GM18519 (cell line): ENCODE data around the gene SLC22A12.

Source experiments
- ATAC-seq: cut with Tn5 transposase; IDR thresholded peaks from one replicate; pipeline ENCODE4 v1.9.1; 2021; ENCODE audit warnings: mild to moderate bottlenecking, moderate library complexity; ENCODE audit not compliant: unreplicated experiment, low FRiP score

Gene SLC22A12

DNA sequence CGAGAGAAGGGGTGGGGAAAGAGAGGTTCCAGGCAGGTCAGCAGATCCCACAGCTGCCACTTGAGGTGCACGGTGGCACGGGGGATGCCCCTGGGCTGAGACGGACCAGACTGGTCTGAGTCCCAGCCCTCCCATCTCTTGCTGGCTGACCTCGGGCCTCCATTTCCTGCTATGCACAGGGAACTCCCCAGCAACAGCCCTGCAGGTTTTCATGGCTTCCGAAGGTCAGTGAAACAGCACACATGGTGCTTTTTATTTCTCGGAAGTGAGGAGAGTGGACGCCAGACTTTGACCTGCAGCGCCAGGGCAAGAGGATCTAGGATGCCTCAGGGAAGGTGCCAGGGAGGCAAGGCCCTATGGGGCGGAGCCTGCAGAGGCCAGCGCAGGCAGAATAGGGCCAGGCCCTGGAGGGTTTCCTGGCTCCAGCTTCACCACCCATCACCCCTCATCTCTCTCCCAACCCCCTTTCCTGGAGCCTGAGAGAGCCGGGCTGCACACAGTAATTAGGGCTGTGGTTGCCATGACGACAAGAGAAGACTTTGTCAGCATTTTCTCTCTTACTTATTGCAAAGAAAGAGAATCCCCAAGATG is 29.5 kb downstream of the SLC22A12 start:
- ATAC-seq: no peak

DNA sequence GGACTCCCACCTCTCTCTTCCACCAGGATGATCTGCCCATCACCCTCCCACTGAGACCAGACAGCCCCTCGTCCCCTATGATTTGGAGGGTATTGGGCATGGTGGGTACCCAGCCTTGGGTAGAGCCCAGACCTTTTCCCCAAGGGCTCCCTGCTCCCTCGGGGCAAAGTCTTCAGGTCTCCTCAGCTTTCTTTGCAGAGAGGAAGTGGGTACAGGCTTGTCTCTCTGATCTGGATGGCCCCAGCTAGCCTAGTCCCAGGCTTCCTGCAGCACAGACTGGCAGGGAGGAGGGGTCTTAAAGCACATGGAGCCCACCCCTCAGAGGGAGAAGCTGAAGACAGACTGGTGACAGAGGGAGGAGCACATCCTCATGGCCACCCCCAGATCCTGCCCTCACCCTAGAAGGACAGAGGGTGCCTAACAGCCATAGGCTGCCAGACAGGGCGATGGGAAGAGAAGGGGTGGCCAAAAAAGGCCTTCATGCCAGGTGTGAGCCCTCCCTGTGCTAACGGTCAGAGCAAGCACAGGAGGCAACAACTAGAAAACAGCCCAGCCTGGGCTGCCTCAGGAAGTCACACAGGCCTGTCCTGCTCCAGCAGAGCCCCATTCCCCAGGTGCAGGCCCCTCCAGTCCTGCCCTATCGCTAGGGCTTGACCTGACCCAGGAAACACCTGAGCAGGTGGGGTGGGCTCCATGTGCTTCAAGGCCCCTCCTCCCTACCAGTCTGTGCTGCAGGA is 30.4 kb downstream of the SLC22A12 start:
- ATAC-seq: no peak

DNA sequence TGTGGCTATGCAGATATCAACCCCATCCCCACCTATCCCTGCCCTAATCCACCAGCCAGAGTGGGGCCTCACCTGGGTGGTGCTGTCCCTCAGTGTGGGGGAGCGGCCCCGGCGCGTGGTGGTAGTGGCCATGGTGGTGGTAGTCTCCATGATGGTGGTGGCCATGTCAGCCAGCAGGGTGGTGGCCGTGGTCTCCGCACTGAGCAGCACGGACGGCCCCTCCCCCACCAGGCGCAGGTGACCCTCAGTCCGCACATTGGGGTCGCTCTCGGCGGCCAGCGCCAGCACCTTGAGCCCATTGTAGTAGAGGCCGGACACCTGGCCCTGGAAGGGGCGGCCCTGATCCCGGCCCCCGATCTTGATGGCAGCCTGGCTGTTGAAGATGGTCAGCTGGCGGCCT is 31.7 kb downstream of the SLC22A12 start:
- no peak for ATAC-seq

DNA sequence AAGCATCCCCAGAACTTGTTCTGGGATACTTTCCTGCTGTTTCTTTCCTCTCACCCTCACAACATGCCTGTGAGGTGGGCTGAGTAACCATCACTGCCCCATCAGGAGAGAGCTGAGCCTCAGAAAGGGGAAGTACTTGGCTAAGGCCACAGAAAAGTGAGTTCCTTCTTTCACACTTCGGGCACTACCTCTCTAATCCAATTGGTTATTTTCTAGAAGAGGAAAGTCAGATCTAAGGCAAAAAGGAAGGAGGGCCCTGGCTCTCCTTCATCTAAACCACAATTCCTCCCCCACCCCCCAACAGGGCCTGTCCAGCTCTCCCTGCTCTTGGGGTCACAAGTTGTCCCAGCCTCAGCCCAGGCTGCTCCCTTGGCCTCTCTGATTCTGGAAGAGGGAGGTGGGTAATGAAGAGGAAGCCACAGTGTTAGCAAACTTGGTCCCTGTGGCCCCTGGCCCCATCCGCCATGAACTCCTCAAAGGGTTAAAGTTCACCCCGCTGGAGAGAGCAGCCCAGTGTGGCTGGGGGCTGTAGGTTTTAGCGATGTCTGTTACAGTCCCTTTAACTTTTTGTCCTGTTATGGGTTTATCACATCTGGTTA is 34.0 kb downstream of the SLC22A12 start:
- ATAC-seq: no peak

DNA sequence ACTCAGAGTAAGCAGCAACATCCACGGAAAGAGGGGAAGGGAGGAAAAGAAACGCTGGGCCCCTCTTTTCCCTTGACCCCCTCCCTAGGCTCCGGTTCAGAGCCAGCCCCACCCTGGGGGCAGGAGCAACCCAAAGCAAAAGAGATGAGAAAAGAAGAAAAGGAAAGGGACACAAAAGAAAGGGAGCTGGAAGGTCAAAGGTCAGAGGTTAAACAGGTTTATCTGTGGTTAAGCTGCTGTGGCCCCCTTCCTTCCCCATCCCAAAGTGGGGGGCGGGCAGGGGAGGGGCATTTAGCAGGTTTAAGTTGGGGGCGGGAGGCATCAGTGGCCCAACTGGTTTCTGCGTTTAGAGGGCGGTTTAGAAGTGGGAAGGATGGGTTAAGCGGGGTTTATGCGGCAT is 35.6 kb downstream of the SLC22A12 start:
- no peak for ATAC-seq

DNA sequence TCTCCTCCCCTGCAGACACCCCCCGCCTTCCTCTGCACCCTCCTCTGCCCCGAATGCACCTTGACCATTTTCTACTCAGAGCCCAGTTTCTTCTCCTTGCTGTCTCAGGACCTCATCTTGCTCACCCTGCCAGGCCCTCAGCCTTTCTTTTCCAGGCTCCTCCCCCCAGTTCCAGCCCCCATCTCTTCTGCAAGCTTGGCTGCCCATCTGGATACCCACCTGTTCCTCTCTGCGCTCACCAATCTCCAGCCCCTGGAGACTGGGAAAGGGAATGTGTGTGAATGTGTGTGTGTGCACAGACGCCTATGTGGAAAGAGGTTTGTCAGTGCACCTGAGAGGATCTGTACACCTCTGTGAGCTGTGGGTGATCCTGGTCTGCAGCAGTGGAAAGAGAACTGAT is 36.4 kb downstream of the SLC22A12 start:
- ATAC-seq: no peak

DNA sequence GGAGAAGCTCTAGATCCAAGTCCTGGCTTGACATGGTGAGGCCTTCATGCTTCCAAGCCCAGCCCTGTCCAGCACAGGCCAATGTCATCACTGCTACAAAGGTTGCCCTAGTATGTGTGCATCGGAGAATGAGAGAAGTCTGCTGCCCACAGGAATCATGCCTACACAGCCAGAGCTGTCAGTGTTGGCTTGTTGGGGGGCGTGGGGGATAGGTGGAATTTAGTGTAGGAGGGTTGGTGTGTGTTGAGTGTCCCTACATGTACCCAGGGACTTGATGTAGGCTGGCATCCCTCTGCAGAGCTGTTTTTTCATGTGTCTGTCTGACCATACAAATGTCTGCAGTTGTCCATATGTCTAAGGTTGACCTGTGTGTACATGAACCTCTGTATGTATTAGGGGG is 37.6 kb downstream of the SLC22A12 start:
- no peak for ATAC-seq

DNA sequence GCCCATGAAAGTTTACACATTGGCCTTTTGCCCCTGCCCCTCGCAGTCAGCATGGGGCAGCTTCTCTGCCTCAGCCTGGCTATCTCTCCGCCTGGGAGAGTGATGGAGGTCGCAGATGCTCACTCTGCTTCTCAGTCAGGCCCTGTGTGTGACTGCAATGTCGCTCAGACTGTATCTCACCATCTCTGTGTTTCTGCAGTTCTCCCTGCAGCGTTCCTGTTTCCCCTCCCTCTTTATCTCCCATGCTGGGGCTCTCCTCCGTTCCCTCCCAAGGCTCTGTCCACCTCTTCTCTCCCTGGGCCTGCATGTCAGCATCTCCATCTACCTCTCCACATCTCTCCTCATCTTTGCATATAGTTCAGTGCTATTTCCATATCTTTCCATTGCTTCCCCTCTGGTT is 38.1 kb downstream of the SLC22A12 start:
- ATAC-seq: no peak

DNA sequence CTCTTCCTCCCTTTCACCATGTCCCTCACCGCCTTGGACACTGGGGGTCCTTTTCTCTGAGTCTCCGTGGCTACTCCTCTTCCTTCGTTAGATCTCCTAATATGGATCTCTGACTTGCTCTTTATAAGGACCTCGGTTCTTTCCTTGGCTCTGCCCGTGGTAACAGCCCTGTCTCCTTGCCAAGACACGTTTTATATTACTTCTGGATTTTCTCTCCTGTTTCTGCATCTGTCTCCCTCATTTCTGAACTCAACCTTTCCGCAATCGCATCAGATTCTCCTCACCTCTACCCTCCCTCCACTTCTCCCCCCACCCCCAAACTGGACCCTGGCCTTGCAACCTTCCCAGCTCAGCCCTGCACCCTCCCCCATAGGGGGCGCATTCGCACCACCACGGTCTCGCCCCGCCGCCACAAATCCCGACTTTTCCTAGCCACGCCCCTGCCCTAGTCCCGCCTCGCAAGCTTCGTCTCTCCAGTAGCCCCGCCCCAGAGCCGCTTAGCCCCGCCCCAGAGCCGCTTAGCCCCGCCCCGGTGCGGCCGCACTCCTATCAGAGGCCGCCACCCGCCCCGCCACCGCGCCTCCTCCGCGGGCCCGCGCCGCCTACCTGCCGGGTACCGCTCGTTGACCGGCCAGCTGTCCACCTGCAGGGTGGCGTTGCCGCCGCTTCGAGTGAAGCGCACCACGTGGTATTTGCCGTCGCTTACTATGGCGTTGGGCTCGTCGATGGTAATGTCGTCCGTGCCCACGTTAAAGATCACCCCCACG is 39.0 kb downstream of the SLC22A12 start:
- no peak for ATAC-seq

DNA sequence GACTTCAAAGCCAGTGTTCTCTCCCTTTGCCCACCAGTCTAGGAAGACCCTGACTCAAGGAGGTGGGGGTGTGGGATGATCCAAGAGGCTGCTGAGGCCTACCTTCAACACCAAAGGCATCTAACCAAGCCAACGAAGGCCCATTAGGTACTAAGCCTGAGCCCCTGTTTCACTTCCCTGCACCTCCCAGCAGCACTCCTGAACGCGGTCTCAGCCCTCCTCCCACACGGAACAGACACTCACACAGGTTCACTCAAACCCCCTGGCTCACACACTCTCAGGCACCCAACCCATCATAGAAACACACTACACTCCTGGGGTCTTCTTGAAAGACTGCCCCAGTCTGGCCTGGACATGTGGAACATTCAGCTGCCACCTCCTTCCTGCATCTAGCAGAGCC is 40.7 kb downstream of the SLC22A12 start:
- ATAC-seq: no peak

DNA sequence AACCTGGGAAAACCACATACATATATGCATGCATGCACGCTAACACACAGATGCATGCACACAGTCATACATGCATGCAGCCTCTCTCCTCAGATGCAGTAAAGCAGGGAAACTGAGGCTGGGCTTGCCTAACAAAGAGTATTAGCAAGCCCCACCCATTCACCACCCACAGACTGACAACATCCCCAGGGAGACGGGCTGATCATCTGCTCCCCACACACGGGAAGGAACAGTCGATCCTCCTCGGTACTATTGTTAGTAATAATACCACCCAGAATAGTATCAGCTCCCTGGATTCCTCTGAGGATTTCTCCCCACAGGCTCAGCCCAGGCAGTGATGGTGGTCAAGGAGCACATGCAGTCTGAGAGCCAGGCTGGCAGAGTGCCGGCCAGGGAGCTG is 41.2 kb downstream of the SLC22A12 start:
- ATAC-seq: no peak

DNA sequence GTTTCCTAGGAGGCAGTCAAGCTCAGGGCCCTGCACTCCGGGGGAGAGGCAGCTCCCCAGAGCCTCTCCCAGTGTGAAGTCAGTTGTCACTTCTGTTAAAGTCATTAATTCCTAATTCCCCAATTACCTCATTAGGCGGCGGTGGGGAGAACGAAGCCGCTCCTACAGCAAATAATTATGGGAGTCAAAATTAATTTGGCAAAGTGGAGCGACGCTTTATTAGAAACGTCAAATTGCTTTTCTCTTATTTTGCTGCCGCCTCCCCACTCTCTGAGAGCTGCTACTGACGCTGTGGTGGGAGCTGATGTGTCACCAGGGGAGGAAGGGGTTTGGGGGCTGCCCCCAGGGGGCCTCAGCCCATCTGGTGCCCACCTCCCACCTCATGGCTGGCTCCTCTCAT is 41.6 kb downstream of the SLC22A12 start:
- ATAC-seq: no peak

DNA sequence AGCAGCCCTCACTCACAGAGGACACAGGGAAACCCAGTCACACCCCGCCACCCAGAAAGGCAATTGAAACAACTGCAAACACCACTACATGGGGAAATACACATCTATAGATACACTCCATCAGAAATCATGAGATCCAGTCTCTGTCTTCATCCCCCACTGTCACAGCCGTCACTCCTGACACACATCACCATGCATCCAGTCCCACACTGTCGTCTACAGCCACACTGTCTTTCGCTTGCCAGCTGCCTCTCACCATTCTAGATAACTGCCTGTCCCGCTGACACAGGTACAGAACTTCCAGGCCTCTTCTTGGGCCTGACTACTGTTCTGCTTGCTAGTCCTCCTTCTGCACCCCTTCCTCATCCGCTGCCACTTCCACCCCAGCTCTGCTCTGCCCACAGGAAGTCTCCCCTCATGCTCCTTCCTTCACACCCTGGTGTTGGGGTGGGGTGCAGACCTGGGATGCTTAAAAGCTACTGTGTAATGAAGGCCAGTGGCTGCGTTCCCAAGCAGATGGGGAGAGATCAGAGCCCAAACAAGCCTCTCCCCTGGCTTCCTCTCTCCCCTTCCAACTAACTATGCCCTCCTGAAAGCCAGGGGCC is 42.6 kb downstream of the SLC22A12 start:
- no peak for ATAC-seq

DNA sequence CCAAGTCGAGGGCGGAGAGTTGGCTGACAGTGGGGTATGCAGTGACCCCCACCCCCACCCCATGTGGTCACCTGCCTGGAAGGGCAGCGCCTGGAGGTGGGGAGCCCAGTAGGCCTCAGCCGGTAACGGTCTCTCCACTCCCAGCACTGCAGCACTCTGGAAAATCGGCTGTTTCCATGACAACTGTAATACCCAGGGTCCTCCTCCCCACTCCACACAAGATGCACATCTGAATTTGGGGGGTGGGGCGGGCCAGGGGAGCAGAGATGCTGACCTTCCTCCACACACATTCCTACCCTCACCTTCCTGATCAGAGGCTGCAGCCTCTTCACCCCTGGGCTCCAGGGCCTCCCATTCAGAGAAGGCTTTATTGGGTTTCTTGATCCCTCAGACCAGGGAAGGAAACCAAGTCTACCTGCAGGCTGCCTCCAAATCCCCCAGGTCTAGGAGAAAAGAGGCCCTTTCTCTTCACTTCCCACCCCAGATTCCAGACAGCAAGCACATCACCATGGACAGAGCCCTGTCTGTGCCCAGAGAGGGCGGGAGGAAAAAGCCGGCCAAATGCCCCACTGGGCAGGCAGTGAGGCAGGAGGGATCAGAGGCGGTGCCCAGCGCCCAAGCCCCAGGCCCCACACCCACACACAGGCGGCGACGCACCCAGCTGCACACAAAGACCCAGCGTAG is 46.5 kb downstream of the SLC22A12 start:
- no peak for ATAC-seq

DNA sequence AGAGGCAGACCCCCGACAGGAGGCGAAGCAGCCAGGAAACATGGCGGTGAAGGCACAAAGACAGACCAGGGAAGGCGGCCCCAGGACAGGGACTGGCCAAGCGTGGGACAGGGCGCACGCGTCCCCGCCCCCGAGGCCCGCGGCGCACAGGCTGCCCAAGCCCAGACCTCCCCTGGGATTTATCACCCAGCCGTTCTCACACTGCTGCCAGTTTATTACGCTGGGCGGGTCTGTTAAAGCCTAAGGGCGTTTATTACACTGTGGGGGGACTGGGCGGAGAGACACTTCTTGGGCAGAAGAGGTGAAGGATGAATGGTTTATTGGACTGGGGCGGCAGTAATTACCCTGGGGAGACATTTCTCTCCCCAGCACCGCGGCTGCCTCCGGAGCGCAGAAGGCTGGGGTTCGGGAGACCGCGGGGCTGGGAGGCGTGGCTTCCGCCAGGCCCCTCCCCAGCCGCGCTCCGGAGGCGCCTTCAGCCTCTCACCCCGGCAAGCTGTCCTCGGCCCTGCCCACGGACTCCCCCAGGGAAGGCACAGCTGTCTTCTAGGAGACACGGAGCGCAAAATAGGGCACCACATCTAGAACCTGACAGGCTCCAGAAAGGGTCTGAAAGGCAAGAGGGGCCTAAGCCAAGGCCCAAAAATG is 47.1 kb downstream of the SLC22A12 start:
- no peak for ATAC-seq

DNA sequence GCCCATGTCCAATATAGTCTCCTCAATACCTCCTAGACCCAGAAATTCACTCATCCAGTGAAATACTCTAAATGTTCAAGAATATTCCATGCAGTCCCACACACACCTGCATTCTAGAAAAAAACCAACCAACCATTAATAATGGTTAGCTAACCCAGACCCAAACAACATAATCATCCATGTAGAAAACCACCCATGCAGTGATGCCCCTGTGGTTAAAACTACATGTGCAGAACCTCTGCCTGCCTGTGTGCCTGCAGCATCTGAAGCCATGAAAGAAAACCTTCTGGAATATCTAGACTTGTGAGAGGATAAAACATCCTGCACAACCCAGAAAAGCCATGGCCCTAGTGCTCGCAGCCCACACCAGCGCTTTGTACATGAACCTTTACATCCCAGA is 47.8 kb downstream of the SLC22A12 start:
- ATAC-seq: no peak

DNA sequence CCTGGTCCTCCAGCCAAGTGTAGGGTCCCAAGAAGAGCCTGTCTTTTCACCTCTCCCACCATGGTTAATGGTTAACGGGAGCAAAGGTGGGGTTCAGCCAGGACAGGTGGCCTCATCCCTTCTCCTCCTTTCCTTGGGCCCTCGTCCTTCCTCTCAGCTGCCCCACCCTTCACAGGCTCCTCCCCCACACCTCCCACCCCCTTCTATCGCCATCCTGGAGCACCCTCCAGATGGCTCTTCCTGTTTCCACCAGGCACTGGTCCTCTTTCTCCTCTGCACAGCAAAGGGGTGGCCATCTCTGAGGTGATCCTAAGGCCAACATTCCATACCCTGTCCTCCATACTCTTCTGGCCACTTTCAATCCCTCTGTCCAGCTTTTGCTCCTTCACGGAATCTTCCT is 48.9 kb downstream of the SLC22A12 start:
- no peak for ATAC-seq

DNA sequence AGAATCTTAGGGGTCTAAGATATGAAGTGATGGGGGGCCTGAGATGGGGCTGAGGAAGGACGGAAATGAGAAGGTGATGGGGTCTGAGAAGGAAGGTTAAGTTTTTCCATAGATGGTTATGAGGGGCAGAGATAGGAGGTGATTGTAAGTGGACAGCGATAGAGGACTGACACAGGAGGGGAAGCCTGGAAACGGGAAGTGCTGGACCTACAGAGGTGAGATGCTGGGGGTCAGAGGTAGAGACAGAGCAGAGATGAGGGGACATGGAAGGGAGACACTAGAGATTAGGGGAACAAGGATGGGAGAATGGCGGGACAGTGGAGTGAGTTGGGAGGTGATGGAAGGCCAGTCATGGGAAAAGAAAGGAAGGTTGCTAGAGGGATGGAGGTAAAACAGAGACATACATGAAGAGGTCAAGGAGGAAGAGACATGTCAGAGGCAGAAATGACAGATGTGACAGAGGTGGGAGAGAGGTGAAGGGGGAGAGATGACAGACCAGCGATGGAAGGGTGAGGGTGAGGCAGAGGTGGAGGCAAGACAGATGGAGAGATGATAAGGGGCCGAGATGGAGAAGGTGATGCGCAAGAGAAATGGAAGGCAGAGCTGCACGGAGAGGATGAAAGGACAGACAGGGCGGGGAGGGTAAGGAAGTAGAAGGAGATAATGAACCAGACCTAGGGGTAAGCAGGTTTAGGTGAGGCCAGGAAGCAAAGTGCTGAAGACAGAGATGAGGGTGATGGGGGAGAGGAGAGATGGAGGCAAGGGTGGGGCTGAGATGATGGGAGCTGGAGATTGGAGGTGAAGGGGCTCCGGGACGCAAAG is 50.8 kb downstream of the SLC22A12 start:
- ATAC-seq: no peak

DNA sequence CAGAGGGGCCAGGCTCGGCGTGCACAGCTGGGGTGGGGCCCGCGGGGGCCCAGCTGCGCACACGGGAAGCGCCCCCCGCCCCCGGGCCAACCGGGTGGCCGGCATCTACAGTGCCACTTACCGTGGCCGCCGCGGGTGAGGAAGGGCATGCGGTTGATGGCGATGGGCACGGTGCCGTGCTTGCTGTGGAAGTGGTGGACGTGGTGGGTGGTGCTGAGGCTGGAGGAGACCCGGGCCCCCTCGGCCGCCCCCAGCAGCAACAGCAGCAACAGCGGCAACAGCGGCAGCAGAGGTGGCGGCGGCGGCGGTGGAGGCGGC is 51.4 kb downstream of the SLC22A12 start:
- no peak for ATAC-seq
